GM19467 (cell line): ENCODE data around the gene MOB3B.
A peak's percentile ranks its signal among the peaks of the same experiment; 100 is the strongest.
"Not testable (repeated sequence)": the region's sequence is repeated elsewhere in the genome, so short reads cannot be mapped to it uniquely, and the experiment has no call there.

Source experiments
- ATAC-seq: cut with Tn5 transposase; IDR thresholded peaks from one replicate; pipeline ENCODE4 v1.9.1; 2021; ENCODE audit warnings: mild to moderate bottlenecking, moderate library complexity; ENCODE audit not compliant: unreplicated experiment

The MOB3B gene

DNA sequence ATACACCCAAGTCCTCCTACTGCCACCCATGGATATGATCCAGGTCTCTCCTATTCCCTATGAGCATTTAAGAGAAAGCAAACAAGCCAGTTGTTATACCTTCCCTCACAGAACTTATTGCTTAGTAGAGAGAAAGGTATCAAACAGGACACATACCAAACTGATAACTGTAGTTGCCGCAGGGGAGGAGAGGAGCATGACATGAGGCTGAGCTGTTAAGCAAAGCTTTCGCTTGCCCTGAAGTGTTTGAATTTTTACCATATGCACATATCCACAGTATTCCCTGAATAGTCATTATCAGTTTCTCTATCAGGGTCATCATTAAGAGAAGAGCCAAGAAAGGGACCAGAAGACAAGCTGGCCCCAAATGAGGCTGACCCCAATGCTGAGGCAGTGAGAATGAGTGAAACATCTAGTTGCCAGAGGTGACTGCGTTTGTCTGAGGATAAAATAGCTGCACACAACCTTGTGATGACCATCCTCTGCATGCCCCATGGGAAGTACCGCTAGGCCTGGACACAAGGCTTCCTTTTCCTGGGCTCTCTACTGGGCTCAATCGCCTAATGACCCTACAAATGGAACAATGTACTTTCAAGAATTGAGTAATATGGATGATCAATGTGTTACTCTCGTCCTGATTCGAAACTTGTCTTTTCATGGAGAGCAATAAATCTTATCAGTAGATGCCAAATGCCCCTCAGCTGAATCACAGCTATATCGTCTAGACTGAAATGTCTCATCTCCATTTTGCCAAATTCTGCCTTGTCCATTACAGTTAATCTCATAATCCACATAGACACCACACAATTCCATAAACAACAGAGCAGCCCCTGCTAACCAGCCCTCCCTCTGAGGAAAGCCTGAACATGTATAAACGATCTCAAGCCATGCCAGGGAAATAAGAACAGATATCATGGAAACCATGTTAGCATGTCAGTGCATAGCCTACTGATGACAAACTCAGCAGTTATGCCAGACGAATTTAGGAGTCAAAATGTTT lies 9.8 kb downstream of the MOB3B start:
- ATAC-seq = no peak

DNA sequence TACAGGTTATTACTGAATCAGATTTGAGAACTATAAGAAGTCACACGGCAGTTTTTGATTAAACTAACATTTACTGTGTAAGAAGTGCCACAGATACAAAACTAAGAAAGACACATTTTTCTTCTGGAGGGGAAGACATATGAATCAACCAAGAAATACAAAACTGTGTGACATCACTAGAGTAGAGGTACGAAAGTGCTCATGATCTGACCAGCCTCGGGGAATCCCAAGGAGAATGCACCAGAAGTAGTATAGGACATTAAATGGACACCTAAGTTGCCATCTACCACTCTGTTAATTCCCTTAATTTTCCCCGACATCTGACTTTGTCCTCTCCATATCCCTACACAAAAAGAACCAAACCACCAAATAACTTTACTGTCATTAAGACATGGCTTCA lies 10.8 kb downstream of the MOB3B start:
- no peak for ATAC-seq

DNA sequence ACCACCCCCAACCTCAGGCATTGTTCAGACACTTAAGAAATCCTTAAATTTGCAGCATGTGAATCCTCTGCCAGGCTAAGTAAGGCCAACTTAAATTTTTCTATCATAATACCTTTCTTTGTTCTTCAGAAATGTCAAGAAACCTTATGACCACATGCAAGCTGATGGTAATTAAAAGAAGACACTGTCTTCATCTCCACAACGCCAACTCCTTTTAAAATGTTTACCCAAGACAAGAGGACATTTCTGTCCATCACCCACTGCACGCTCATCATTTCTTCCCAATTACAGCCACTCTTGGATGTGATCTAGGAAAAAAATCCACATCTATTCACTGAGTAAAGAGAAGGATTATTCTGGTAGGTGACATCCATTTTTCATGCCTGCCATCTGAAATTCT lies 11.6 kb downstream of the MOB3B start:
- no peak for ATAC-seq

DNA sequence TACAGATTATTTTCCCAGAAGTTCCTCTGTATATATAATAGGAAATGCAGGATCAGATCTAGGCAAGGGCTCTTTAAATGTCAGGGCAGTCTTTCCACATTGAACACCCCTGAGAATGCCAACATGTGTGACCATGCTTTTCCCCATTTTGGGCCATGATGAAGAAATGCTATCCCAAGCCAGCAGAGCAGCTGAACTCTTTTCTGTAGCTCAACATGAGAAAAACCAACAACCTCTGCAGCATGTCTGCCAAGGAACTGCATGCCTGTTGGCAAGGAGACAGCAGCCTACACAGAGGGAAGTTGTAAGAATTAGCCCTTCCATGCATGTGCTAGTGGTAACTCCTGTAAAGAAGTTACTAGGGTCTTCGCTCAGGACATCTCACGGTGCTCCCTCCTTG lies 15.1 kb downstream of the MOB3B start:
- no peak for ATAC-seq

DNA sequence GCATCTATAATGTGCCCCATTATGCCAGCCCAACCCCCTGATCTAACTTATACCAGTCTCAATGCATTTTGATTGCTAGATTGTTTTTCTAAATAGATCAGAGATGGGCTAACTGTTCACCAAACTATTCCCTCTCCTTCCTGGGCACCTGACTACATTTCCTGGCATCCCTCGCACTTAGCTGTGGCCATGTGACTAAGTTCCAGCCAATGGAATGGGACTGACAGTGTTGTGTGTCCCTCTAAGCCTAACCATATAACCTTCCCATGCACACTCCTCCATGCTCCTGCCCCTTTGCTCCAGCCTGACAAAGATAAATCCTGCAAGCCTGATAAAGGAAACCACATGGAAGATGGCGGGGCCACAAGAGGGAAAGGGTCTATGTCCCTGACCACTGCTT lies 17.8 kb downstream of the MOB3B start:
- no peak for ATAC-seq

DNA sequence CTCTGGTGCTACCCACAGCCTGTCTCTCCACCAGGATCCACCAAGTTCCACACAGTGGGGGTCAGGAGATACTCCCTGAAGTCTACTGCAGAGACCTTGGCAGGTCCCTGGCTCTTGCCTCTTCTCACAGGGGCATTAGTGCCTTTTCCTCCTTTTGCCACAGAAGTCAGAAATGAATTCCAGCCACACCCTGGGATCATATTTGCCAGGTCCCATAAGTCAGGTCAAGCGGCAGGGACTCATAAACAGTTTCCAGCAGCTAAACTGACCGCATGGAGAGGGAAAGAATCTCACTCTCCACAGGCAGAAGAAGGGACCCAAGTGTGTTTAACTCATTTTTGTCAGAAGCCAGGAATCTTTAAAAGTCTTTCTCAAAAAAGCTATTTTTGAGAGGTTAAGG lies 18.8 kb downstream of the MOB3B start:
- no peak for ATAC-seq

DNA sequence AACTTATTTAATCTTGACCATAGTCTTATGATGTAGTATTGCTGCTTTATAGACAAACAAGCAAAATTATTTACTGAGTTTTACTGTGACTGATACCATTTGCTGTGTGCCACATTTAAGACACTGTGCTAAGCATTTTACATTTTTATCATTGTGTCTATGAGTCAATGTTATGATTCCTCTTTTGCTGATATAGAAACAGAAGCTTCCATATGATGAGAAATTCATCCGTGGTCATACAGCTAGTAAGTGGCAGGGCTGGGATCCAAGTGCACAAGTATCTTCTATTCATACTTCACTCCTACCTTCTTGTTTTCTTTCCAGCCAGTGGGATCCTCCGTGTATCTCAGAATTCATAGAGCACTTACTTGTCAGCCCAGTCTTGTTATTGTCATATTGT lies 22.6 kb downstream of the MOB3B start:
- no peak for ATAC-seq

DNA sequence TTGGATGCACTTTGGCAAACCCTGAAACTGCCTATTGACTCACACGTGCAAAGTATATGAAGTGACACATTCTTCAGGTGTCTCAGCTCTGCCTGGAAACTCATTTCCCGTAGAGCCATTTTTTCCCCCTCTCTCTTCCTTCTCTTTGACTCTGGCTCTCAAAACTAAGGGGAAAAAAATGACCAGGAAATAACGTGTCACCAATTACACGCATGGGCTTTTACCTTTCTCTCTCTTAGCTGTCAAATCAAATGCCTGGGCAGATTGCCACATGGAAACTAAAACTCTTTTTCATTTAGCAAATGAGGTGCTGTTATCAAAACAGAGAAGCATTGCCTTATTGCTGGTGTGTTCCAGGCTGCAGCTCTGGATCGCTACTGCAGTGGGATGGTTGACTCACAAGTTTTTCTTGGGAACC lies 23.9 kb downstream of the MOB3B start:
- no peak for ATAC-seq

DNA sequence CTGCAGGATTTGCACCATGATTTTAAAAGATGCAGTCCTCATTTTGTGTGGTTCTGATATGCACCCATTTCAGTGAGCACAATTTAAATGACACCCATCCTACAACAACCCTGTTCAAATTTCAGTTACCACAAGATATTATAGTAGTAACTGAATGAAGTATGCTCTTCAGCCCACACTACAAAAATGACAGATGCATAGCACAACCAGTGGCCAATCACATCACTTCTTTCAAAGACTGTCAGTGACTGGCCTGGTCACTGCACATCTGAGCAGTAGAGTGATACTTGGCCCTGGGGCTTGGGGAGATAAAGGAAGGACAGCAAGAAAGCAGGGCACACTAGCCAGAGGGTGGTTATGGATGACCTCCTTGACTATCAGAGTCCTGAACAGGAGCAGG lies 25.4 kb downstream of the MOB3B start:
- ATAC-seq = no peak

DNA sequence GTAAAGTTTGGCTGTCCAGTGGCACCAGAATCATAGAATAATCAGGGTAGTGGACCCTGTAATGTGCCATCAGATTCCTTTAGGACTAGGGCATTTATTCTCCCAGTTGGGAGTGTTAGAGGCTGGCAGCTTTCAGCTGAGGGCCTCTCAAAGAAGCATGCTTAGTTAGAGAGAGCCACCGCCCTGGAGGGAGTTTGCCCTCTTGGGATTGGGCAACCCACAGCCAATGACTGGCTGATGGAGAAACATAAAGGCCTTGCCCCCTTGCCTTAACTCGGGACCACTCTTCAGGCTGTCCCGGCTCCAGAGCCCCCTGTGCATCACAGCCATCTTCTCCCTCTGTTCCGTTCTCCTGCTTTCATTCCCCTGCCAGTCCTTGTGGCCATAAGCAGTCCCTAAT lies 26.0 kb downstream of the MOB3B start:
- ATAC-seq = no peak

DNA sequence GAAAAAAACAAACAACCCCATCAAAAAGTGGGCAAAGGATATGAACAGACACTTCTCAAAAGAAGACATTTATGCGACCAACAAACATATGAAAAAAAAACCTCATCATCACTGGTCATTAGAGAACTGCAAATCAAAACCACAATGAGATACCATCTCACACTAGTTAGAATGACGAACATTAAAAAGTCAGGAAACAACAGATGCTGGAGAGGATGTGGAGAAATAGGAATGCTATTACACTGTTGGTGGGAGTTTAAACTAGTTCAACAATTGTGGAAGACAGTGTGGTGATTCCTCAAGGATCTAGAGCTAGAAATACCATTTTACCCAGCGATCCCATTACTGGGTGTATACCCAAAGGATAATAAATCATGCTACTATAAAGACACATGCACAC lies 28.7 kb downstream of the MOB3B start:
- ATAC-seq = not testable (repeated sequence)

DNA sequence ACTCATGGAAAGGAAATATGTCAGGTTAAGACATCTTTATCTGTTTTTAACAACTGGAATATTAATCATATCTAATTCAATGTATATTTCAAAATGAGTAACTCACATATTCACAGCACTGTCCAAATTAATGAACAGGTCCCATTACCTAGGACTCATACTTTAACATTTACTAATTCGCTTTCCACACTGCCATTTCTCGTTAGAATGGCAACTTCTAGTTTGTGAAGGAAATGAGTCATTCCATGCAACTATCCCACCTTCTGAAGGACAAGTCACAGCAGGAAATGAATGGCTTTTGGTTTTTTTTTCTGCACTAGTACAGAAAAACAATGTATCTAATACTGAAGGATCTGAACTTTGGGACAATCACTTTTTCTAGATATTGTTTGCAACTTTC lies 30.2 kb downstream of the MOB3B start:
- ATAC-seq = no peak

DNA sequence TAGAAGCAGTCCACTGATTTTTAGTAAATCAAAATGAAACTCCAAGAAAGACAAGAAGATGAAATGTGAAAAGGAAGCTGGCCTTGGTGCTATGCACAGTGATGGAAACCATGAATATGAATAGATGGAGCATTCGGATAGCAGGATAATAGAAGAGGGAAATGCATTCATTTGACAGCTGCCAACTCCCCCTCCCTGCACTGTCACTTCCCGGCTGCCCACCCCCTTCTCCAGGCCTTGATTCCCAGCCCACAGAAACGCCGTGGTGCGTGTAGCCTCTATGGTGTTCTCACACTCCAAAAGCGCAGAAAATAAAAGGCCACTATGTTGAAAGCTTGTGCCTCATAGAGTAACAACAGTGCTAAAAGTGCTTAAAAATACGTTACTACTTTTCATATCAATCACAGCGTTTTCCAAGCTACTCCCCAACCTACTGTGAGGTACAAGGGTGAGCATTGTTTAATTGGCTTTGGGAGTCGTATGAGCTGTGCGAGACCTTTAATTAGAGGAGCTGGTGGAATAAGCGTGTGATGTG lies 31.7 kb downstream of the MOB3B start:
- no peak for ATAC-seq

DNA sequence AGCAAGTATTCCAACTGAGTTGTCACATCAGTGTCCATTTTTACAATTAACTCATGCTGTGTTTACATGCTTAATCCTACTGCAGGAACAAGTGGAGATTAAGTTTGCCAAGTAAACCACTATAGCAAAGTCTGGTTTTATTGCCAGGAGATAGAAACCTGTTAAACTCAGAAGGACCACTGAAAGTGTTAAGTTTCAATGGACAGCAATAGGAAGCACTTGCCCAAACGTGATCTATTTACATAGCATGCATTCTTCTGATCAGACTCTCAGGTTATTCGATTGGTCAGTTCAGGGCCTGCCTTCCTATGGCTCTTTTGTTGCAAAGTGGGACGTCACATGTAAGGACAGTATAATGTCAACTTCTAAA lies 33.5 kb downstream of the MOB3B start:
- no peak for ATAC-seq

DNA sequence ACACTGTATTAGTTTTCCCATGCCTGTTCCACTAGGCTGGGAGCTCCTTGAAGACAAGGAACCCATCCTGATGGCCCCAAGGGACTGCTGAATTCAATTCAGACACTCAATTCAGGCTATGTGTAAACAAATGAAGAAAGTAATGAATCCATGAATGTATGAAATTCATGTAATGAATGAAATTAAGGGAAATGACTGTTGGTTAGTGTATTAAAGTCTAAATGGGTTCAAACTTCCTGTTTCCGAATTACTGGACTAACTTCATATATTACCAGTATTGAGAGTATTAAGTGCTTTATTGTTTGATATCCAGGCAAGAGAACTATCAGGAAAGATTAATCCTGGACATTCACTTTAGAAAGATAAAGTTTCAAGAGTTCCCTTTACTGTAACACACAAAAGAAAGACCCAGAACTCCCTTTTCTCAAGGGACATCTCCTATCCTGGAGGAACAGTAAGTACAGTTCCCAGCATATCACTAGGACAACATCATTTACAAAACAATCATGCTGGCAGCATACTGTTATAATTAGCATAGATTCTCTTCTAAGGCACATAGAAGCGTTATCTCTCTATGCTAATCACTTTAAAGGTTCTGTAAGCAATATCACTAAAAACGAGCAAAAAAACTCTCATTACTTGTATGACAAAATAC lies 34.0 kb downstream of the MOB3B start:
- no peak for ATAC-seq

DNA sequence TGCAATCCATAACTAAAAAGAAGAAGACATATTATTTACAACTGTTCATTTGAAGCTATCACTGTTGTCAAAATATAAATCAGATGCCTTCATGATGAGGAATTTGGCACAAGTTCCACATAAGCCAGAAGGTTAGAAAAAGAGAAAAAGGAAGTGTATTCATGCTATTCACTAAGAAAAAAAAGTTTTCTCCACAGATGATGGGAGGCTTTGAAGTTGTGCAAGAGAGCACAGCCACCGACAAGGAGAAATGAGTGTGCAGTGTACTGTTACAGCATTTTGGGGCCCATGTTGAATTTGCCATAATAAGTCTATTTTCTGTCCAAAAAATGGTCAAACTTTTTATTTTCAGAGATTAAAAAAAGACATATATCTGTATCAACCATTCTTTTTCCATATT lies 38.5 kb downstream of the MOB3B start:
- ATAC-seq = no peak

DNA sequence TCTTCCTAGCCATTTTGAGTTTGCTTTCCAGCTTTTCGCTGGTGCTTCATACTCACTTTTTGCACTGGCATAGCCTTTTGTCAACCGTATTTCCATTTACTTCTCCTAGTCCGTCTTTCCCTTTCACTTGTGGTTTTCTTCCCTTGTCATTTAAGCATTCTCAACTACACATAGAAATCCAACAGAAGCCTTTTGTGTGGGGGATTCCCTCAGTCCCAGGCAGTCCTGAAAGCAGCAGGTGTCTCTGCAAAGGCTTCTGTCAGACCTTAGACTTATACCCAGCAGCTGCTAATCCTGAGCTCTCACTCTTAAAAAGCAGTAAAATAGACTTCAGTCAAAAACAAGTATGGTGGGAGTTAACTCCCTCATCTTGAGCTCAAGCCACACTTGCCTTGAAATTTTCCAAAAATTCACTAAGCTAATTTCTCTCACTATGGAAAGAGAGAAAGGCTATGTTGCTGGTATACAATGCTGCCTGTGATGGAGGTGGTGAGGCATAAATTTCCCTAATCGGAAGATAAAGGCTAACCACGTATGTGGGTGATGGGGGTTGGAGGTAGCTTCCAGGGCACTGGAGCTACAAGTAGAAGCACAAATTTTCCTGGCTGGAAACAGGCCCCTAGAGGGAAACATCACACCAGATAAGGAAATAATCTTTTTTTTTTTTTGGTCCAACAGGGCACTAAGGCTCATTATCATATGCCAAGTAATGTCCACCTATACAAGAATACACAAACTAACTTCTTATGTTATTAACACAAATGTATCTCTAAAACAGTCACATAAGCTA lies 40.3 kb downstream of the MOB3B start:
- ATAC-seq = peak; percentile 61

DNA sequence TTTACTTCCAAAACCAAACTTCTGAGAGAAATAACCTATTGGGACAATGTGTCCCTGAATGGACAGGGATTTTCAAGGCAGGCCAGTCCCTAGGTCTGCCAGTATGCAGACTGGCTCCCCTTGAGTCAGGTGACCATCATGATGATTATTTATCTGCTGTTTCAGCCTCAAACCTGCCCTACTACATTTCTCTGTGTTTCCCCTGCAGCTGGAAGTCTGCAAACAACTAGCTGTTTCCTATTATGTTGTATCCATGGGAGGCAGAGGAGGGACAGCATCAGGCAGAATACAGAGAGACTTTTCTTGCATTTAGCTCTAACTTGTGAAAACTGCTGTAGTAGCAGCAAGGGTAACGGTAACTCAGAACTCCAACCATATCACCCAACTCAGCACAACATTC lies 41.7 kb downstream of the MOB3B start:
- ATAC-seq = no peak

DNA sequence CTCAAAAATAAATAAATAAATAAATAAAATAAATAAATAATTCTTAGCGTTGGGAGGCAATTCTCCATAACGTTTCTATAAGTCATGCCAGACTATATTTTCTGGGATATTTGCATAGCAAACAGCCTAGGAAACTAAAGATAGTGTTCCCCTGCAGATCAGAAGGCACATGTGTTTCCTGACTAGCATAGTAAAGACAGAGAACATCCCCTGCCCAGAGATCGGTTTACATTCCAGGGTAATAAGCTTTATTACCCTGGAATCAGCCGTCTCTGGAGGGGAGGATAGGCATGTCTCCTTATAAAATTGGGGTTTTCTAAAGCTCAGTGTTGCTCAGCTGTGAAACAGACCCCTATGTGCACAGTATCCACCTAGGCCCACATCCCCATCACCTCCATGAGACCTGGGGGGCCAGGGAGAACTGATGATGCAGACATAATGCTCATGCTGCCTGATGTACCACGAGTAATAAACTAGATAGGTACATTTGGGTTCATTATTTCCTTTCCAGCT lies 42.4 kb downstream of the MOB3B start:
- ATAC-seq = no peak

DNA sequence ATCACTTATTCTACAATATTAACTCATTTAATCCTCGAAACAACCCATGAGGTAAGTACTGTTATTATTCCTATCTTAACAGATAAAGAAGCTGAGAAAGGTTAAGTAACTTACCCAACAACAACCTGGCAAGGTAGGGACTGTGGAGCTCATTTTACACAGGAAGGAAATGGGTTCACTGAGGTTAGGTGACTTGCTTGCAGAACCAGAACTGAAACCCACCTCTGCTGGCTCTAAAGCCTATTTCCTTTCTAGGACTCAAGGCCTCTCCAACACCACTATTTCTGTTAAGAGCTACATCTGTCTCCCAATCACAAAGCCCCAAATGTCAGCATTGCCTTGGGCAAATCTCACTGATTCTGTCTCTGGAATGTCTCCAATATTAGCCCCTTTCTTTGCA lies 44.5 kb downstream of the MOB3B start:
- peak; percentile 97 for ATAC-seq

DNA sequence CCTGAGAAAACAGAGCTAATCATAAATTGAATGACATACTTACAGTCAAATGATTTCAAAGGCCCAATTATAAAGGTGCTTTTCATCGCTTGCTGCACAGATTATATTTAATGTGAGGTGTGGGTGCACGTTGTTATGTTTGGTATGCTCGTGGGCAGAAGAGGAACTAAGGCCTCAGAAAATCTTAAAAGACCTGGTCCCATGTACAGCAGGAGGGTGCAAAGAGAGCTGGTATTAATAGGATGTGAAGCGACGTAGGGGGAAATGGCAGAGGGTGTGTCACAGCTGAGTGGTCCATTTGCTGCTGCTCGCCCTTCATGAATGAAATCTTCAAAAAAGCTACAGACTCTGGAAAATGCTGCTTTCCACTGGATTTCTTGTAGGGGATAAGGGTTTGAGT lies 46.0 kb downstream of the MOB3B start:
- no peak for ATAC-seq
